Right lobe of liver (tissue), 4 donors: Measurements from ENCODE around the gene PIEZO2.

Source experiments
- POLR2A ChIP-seq: fragments of 450-650 bp; IDR thresholded peaks from one replicate; pipeline ENCODE4 v1.6.1; 2017; ENCODE audit warnings: antibody characterized with exemption, mild to moderate bottlenecking
- TF ChIP-seq, protein P1 (sequence below), 4 donors: fragments of 200-600 bp in 3 of 4; fragments of 450-650 bp in 1 of 4; IDR thresholded peaks; one replicate each; pipeline versions ENCODE4 v1.5.1 to v1.8.0; 2016 to 2022; ENCODE audit warnings: antibody characterized with exemption in 4 of 4, mild to moderate bottlenecking in 2 of 4
- donor health status: DM: no; HTN: no; CAD: no.
- donor health status: DM: no; HTN: no; CAD: no.
- donor health status: DM: no; HTN: yes; CAD: no.

DNA sequence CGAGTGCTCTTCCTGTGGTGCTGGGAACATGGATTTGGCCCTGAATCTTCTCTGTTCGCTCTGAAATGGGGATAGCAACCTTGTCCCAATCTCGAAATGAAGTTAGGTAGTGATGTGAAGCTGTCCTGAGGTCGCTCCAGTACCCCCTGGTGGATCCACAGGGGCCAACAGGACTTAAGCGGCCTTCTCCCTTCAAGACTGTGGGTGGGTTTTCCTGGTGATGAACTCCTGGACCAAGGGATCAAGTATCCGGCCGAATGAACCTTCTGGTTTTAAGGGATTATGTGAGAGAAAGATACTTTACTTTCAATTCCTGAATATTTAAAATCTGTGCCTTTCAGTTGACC is 467.0 kb downstream of the PIEZO2 start:
- TF ChIP-seq, protein P1, sequence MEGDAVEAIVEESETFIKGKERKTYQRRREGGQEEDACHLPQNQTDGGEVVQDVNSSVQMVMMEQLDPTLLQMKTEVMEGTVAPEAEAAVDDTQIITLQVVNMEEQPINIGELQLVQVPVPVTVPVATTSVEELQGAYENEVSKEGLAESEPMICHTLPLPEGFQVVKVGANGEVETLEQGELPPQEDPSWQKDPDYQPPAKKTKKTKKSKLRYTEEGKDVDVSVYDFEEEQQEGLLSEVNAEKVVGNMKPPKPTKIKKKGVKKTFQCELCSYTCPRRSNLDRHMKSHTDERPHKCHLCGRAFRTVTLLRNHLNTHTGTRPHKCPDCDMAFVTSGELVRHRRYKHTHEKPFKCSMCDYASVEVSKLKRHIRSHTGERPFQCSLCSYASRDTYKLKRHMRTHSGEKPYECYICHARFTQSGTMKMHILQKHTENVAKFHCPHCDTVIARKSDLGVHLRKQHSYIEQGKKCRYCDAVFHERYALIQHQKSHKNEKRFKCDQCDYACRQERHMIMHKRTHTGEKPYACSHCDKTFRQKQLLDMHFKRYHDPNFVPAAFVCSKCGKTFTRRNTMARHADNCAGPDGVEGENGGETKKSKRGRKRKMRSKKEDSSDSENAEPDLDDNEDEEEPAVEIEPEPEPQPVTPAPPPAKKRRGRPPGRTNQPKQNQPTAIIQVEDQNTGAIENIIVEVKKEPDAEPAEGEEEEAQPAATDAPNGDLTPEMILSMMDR (IDR thresholded peaks at IDR 0.05) = no peak
- TF ChIP-seq POLR2A = no peak
